ENCODE data around the gene MATCAP1. TPM values are rescaled to one million over a fixed set of nuclear protein-coding genes. Genes with fewer than 3 reads are reported as not detected.

Gene MATCAP1
- total and polyA plus RNA-seq, 2 of the 13 experiments (the other 11 are each of a cell fraction or from before 2014, with no cell fraction given) = 11.2 to 24.5 TPM

GRCh38 chr16:67155295-67156142 lies 28.2 kb downstream of the MATCAP1 start (continued):
- TF ChIP-seq ELK4 (CRISPR knock-in tag; IDR thresholded peaks at IDR 0.05; ENCODE audit: borderline replicate concordance) (no peak), ZEB1 (IDR thresholded peaks at IDR 0.05; ENCODE audit: insufficient replicate concordance, low read depth) (no peak), E2F1 (CRISPR knock-in tag; IDR thresholded peaks at IDR 0.05) (no peak), ZNF225 (CRISPR knock-in tag; IDR thresholded peaks at IDR 0.05) (no peak), XRCC5 (optimal IDR thresholded peaks at IDR 0.05; ENCODE audit: low read length) (peak; percentile 92), POLR2AphosphoS2 (IDR thresholded peaks at IDR 0.05; ENCODE audit: low read depth, low read length) (no peak), ZNF451 (CRISPR knock-in tag; IDR thresholded peaks at IDR 0.05) (no peak; the same call in 1 of the 2 replicates), E2F5 (CRISPR knock-in tag; conservative IDR thresholded peaks at IDR 0.05) (0 out of 2 replicates have a peak, but pooled peaks have one; percentile 14), ZSCAN30 (CRISPR knock-in tag; IDR thresholded peaks at IDR 0.05) (no peak), IRF9 (CRISPR knock-in tag; IDR thresholded peaks at IDR 0.05; ENCODE audit: borderline replicate concordance) (peak; percentile 81; the same call in 1 of the 2 replicates), ZNF619 (CRISPR knock-in tag; IDR thresholded peaks at IDR 0.05) (0 out of 2 replicates have a peak, but pooled peaks have one; percentile 78), ELF1 (CRISPR knock-in tag; IDR thresholded peaks at IDR 0.05) (no peak), TCF12 (IDR thresholded peaks at IDR 0.05) (no peak), TCF12 (CRISPR knock-in tag; IDR thresholded peaks at IDR 0.05) (0 out of 2 replicates have a peak, but pooled peaks have one; percentile 81), SATB2 (CRISPR knock-in tag; IDR thresholded peaks at IDR 0.05) (no peak), ZNF367 (CRISPR knock-in tag; IDR thresholded peaks at IDR 0.05; ENCODE audit: borderline replicate concordance) (no peak), CEBPG (CRISPR knock-in tag; IDR thresholded peaks at IDR 0.05) (no peak; the same call in 1 of the 2 replicates), SNAPC4 (CRISPR knock-in tag; IDR thresholded peaks at IDR 0.05) (no peak), RBM39 (IDR thresholded peaks at IDR 0.05; ENCODE audit: low read depth, low read length, poor library complexity, severe bottlenecking) (no peak), ERF (CRISPR knock-in tag; IDR thresholded peaks at IDR 0.05) (peak; percentile 34; the same call in 1 of the 2 replicates)

Measured in HepG2 (cell line).